ENCODE measurements around the gene PRR14. TPM values are rescaled to one million over a fixed set of nuclear protein-coding genes. Genes with fewer than 3 reads are reported as not detected.

Gene PRR14
- total and polyA plus RNA-seq, 2 of the 8 experiments (the other 6 are each of a cell fraction or from before 2014, with no cell fraction given) = 3.6 to 16.1 TPM

DNA sequence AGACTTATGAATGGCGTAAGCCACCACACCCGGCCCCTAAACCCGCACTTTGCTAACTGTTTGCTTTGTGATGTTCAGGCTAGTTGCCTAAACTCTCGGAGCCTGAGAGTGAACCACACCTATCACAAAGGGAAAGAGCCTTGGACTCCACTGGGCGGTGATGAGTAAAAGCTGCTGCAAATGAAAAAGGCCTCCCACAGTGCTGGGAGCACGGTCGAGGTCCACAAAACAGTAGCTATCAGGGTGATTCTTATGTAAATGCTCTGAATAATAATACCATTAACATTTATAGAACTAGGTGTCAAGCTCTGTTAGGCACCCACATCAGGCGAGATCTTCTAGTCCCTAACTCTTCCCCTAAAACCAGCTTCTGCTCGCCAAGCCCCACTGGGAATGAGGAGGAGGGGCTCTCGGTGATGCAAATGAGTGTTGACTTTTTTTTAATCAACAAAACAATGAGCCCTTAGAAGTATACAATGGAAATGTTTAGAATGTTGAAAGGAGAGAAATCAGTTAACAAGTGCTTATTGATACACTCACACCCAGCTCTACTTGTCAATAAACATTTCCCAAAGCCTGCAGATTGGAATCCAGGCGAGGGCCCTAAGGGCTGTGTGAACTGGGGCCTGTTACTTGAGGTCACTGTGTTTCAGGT lies 27.3 kb downstream of the PRR14 start (continued):
- TF ChIP-seq, protein P1, sequence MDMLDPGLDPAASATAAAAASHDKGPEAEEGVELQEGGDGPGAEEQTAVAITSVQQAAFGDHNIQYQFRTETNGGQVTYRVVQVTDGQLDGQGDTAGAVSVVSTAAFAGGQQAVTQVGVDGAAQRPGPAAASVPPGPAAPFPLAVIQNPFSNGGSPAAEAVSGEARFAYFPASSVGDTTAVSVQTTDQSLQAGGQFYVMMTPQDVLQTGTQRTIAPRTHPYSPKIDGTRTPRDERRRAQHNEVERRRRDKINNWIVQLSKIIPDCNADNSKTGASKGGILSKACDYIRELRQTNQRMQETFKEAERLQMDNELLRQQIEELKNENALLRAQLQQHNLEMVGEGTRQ (IDR thresholded peaks at IDR 0.05; ENCODE audit: low read length) = no peak
- peak; percentile 86 for TF ChIP-seq SP1 (IDR thresholded peaks at IDR 0.05; ENCODE audit: low read depth, low read length)
- TF ChIP-seq CREB1 (IDR thresholded peaks at IDR 0.05) = no peak
- TF ChIP-seq, protein P2, sequence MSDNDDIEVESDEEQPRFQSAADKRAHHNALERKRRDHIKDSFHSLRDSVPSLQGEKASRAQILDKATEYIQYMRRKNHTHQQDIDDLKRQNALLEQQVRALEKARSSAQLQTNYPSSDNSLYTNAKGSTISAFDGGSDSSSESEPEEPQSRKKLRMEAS (IDR thresholded peaks at IDR 0.05) = no peak
- TF ChIP-seq BRCA1 (IDR thresholded peaks at IDR 0.05; ENCODE audit: low read depth, low read length) = no peak
- no peak for TF ChIP-seq GTF2F1 (IDR thresholded peaks at IDR 0.05; ENCODE audit: borderline replicate concordance, low read depth, low read length)
- TF ChIP-seq, protein P3, sequence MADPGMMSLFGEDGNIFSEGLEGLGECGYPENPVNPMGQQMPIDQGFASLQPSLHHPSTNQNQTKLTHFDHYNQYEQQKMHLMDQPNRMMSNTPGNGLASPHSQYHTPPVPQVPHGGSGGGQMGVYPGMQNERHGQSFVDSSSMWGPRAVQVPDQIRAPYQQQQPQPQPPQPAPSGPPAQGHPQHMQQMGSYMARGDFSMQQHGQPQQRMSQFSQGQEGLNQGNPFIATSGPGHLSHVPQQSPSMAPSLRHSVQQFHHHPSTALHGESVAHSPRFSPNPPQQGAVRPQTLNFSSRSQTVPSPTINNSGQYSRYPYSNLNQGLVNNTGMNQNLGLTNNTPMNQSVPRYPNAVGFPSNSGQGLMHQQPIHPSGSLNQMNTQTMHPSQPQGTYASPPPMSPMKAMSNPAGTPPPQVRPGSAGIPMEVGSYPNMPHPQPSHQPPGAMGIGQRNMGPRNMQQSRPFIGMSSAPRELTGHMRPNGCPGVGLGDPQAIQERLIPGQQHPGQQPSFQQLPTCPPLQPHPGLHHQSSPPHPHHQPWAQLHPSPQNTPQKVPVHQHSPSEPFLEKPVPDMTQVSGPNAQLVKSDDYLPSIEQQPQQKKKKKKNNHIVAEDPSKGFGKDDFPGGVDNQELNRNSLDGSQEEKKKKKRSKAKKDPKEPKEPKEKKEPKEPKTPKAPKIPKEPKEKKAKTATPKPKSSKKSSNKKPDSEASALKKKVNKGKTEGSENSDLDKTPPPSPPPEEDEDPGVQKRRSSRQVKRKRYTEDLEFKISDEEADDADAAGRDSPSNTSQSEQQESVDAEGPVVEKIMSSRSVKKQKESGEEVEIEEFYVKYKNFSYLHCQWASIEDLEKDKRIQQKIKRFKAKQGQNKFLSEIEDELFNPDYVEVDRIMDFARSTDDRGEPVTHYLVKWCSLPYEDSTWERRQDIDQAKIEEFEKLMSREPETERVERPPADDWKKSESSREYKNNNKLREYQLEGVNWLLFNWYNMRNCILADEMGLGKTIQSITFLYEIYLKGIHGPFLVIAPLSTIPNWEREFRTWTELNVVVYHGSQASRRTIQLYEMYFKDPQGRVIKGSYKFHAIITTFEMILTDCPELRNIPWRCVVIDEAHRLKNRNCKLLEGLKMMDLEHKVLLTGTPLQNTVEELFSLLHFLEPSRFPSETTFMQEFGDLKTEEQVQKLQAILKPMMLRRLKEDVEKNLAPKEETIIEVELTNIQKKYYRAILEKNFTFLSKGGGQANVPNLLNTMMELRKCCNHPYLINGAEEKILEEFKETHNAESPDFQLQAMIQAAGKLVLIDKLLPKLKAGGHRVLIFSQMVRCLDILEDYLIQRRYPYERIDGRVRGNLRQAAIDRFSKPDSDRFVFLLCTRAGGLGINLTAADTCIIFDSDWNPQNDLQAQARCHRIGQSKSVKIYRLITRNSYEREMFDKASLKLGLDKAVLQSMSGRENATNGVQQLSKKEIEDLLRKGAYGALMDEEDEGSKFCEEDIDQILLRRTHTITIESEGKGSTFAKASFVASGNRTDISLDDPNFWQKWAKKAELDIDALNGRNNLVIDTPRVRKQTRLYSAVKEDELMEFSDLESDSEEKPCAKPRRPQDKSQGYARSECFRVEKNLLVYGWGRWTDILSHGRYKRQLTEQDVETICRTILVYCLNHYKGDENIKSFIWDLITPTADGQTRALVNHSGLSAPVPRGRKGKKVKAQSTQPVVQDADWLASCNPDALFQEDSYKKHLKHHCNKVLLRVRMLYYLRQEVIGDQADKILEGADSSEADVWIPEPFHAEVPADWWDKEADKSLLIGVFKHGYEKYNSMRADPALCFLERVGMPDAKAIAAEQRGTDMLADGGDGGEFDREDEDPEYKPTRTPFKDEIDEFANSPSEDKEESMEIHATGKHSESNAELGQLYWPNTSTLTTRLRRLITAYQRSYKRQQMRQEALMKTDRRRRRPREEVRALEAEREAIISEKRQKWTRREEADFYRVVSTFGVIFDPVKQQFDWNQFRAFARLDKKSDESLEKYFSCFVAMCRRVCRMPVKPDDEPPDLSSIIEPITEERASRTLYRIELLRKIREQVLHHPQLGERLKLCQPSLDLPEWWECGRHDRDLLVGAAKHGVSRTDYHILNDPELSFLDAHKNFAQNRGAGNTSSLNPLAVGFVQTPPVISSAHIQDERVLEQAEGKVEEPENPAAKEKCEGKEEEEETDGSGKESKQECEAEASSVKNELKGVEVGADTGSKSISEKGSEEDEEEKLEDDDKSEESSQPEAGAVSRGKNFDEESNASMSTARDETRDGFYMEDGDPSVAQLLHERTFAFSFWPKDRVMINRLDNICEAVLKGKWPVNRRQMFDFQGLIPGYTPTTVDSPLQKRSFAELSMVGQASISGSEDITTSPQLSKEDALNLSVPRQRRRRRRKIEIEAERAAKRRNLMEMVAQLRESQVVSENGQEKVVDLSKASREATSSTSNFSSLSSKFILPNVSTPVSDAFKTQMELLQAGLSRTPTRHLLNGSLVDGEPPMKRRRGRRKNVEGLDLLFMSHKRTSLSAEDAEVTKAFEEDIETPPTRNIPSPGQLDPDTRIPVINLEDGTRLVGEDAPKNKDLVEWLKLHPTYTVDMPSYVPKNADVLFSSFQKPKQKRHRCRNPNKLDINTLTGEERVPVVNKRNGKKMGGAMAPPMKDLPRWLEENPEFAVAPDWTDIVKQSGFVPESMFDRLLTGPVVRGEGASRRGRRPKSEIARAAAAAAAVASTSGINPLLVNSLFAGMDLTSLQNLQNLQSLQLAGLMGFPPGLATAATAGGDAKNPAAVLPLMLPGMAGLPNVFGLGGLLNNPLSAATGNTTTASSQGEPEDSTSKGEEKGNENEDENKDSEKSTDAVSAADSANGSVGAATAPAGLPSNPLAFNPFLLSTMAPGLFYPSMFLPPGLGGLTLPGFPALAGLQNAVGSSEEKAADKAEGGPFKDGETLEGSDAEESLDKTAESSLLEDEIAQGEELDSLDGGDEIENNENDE (IDR thresholded peaks at IDR 0.05; ENCODE audit: insufficient replicate concordance, low read length) = peak; percentile 81
- TF ChIP-seq SIRT6 (IDR thresholded peaks at IDR 0.05; ENCODE audit: low read length) = no peak
- peak; percentile 65 for TF ChIP-seq ZNF274 (IDR thresholded peaks at IDR 0.05; ENCODE audit: borderline replicate concordance, extremely low read depth, low read length)
- TF ChIP-seq JUN (IDR thresholded peaks at IDR 0.05; ENCODE audit: low read depth, low read length) = no peak
- TF ChIP-seq SP4 (IDR thresholded peaks at IDR 0.05; ENCODE audit: low read length) = peak; percentile 74; the same call in 1 of the 2 replicates

All from H1 (cell line).